ENCODE results near the gene CHMP1A. TPM values are rescaled to one million over a fixed set of nuclear protein-coding genes. Genes with fewer than 3 reads are reported as not detected.

Gene CHMP1A
- polyA plus RNA-seq, 1 experiment, result 53.5 TPM

- no peak overlapping the region for H3K27ac ChIP-seq (ENCODE audit: low read depth, low read length)
- ChIA-PET POLR2A (interaction anchor here (1.5 kb wide), 1 partner anchor 28 kb away, joined by 3 read pairs; no protein-coding TSS in a partner anchor), CTCF (interaction anchor here (1.5 kb wide), 1 partner anchor 29 kb away, joined by 4 read pairs; no protein-coding TSS in a partner anchor)
- DNase-seq (ENCODE audit: low read depth, low spot score), result no peak
- no peak overlapping the region for H3K4me3 ChIP-seq (ENCODE audit: low read depth, low read length)
- peaks cover 2% of the 10 kb centered on the region for H3K27me3 ChIP-seq (ENCODE audit: control insufficient read depth, insufficient read depth, low read length)
- TF ChIP-seq CTCF (IDR thresholded peaks at IDR 0.05; ENCODE audit: low read depth, low read length), result no peak
- H3K9me3 ChIP-seq (ENCODE audit: control insufficient read depth, insufficient read depth, low read length), result peaks cover 6% of the 10 kb centered on the region; the same call in 1 of the 2 replicates
Measured at GRCh38 chr16:89612415-89613166, 44.9 kb downstream of the CHMP1A start.

- POLR2A ChIA-PET, result no interaction called here
- CTCF ChIA-PET, result no interaction called here
Measured at GRCh38 chr16:89610108-89610453, 47.4 kb downstream of the CHMP1A start.

GRCh38 chr16:89607937-89608740 lies 49.4 kb downstream of the CHMP1A start:
- no peak overlapping the region for H3K4me3 ChIP-seq (ENCODE audit: low read depth, low read length)
- H3K27ac ChIP-seq (ENCODE audit: low read depth, low read length), result no peak overlapping the region
- peaks cover 3% of the 10 kb centered on the region; the same call in 1 of the 2 replicates for H3K9me3 ChIP-seq (ENCODE audit: control insufficient read depth, insufficient read depth, low read length)
- H3K27me3 ChIP-seq (ENCODE audit: control insufficient read depth, insufficient read depth, low read length), result no peaks in the 10 kb centered on the region
- ChIA-PET POLR2A (no interaction called here), CTCF (interaction anchor here (1.0 kb wide), 1 partner anchor 33 kb away, joined by 3 read pairs; no protein-coding TSS in a partner anchor)
- no peak for DNase-seq (ENCODE audit: low read depth, low spot score)
- no peak for TF ChIP-seq CTCF (IDR thresholded peaks at IDR 0.05; ENCODE audit: low read depth, low read length)

More at GRCh38 chr16:89610108-89610453, 47.4 kb downstream of the CHMP1A start:
- no peak for TF ChIP-seq CTCF (IDR thresholded peaks at IDR 0.05; ENCODE audit: low read depth, low read length)
- Histone ChIP-seq H3K27me3 (ENCODE audit: control insufficient read depth, insufficient read depth, low read length) (no peaks in the 10 kb centered on the region), H3K27ac (ENCODE audit: low read depth, low read length) (no peak overlapping the region), H3K9me3 (ENCODE audit: control insufficient read depth, insufficient read depth, low read length) (peaks cover 3% of the 10 kb centered on the region; the same call in 1 of the 2 replicates), H3K4me3 (ENCODE audit: low read depth, low read length) (no peak overlapping the region)
- DNase-seq (ENCODE audit: low read depth, low spot score), result no peak

- ChIA-PET POLR2A (no interaction called here), CTCF (no interaction called here)
- H3K9me3 ChIP-seq (ENCODE audit: control insufficient read depth, insufficient read depth, low read length), result peaks cover 3% of the 10 kb centered on the region; the same call in 1 of the 2 replicates
- no peak for DNase-seq (ENCODE audit: low read depth, low spot score)
- no peak for TF ChIP-seq CTCF (IDR thresholded peaks at IDR 0.05; ENCODE audit: low read depth, low read length)
- no peaks in the 10 kb centered on the region for H3K27me3 ChIP-seq (ENCODE audit: control insufficient read depth, insufficient read depth, low read length)
- H3K4me3 ChIP-seq (ENCODE audit: low read depth, low read length), result no peak overlapping the region
- H3K27ac ChIP-seq (ENCODE audit: low read depth, low read length), result no peak overlapping the region
Measured at GRCh38 chr16:89607453-89607852, 50.1 kb downstream of the CHMP1A start.

GRCh38 chr16:89606006-89606405 lies 51.5 kb downstream of the CHMP1A start:
- Histone ChIP-seq H3K4me3 (ENCODE audit: low read depth, low read length) (no peak overlapping the region), H3K27me3 (ENCODE audit: control insufficient read depth, insufficient read depth, low read length) (no peaks in the 10 kb centered on the region), H3K27ac (ENCODE audit: low read depth, low read length) (no peak overlapping the region), H3K9me3 (ENCODE audit: control insufficient read depth, insufficient read depth, low read length) (no peaks in the 10 kb centered on the region; the same call in 1 of the 2 replicates)
- ChIA-PET POLR2A (no interaction called here), CTCF (no interaction called here)
- TF ChIP-seq CTCF (IDR thresholded peaks at IDR 0.05; ENCODE audit: low read depth, low read length), result no peak
- DNase-seq (ENCODE audit: low read depth, low spot score), result no peak

All from AG04450 (cell line).